HG02885 (cell line): ENCODE data around the gene MAPK8IP3.

Experiments used
- ATAC-seq: cut with Tn5 transposase; IDR thresholded peaks from one replicate; pipeline ENCODE4 v1.9.1; 2021; ENCODE audit warnings: mild to moderate bottlenecking; ENCODE audit not compliant: unreplicated experiment, poor library complexity

Gene MAPK8IP3

DNA sequence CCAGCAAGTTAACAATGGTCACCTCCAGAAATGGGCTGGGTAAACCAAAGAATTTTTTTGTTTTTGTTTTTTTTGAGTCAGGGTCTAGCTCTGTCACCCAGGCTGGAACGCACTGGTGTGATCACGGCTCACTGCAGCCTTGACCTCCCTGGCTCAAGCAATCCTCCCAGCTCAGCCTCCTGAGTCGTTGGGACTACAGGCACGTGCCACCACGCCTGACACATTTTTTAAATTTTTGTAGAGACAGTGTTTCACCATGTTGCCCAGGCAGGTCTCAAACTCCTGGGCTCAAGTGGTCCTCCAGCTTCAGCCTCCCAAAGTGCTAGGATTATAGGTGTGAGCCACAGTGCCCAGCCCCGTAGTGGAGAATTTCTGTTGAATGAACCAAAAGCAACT is 74.7 kb downstream of the MAPK8IP3 start:
- no peak for ATAC-seq

DNA sequence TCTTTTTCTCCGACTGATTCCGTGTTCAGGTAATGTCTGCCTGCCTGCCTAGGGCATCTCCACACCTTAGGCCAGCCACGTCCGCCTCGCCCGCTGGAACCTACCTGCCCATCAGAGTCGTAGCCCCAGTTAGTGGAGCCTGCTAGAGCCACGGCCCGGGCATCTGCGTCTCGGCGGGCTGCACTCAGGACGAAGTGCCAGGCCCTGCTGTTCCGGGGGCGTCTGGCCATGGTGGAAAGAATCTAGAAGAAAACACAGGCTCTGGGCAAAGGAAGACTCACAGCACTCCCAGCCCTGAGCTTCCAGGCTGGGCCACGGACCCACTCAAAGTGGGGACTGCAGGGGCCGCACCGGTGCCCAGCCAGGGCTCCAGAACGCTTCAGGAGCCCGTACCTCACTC is 75.3 kb downstream of the MAPK8IP3 start:
- no peak for ATAC-seq

DNA sequence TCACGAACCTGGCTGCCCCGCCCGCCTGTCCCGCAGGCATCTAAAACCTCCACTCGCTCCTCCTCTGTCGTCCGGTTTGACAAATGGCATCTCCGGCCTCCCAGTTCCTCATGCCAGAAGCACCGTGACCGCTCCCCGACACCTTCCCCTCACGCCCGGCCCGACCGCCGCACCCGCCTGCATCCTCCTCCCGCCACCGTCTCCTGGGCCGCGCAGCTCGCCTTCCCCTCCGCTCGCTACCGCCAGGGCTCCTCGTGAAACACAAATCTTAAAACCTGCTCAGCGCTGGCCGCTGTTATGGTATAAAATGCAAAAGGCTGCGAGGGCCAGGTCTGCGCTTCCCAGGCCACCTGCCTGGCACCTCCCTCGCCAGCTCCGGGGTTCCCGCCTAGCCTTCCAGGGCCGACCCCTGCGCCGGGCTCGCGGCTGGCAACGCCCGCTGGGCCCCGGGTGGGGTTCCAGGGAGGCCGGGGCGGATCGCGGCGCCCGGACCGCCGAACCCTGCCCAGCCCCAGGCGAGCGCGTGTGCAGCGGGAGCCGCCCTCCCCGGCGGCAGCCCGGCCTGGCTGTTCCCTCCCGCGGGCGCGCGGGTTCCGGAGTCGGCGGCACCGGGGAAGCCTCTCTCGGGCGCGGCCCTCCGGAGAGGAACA is 75.9 kb downstream of the MAPK8IP3 start:
- no peak for ATAC-seq

DNA sequence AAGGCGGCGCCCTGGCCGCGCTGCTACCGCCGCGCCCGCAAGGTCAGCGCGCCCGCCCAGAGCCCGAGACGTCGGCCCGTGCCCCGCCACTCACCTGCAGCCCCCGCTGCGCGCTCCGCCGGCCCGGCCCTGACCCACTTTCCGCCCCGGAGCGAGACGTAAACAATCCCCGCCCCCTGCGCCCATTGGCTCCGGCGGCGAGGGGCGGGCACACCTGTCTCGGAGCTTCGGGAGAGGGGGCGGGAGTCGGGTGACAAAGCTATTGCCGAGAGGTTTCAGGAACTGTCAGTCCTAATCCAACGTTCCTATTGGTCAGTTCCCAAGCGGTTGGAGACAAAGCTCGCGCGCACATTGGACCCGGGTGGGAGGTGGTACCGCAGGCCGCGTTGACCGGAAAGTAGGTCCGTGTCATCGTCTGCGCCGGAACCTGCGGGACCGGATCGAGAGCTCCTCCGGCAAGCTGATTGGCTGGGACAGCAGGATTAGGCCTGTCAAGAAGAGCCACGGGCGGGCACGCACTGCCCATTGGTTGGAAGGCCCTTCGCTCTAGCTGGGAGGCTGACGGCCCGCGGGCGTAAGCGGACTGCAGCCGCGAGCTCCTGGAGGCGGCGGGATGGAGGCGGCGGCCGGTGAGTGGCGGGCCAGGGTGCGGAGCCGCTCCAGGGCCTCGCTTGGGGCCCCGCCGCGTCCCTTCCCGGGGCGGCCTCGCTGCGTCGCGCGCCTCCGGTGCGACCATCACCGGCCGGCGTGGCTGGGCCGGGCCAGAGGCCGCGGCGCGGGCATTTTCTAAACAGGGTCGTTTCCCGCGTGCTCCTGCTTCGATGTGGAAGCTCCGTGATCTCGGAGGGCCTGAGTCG is 76.6 kb downstream of the MAPK8IP3 start, which contains the start of the genes NUBP2 and SPSB3:
TSS of gene NUBP2 (plus strand) at position 553 of the 857 bp plus-strand sequence. CDS start at position 614, 61 bp downstream.
TSS of gene SPSB3 (minus strand) at position 164 of the 857 bp plus-strand sequence. CDS start 1,088 bp downstream, outside the sequence.
- ATAC-seq, result peak; percentile 84

DNA sequence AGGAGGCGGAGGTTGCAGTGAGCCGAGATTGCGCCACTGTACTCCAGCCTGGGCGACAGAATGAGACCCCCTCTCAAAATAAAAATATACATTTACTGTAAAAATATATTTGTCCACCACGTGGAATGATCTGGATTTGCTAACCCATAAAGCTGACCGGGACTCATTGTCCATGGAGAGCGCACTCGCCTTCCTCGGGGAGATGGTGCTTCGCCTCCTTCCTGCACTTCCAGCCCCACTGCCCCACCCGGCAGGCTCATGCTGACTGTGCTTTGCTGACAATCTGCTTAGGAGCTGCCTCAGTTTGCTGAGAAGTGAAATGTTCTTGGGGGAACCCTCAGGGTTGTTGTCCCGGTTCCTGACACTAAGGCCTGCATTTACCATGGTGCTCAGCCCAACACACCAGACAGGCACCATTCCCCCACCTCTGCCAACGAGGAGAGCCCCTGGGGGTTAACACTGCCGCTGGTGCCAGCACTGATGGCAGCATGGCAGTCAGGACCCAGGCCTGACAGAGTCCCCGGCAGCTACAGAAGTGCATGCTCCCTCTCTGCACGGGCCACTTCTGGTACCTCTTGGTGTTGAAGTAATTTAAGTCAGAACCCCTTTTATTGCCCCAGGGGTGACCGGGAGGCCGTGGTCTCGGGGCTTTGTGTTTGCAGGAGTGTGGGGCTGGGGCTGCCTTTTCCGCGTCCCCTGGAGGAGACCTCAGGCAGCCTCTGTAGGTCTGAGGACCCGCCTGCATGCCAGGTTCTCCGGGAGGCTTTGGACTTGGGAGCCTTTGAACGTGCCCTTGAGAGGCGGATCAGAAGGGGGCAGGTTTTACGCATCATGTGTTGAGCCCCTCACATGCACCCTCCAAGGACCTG is 79.2 kb downstream of the MAPK8IP3 start:
- ATAC-seq, result no peak

DNA sequence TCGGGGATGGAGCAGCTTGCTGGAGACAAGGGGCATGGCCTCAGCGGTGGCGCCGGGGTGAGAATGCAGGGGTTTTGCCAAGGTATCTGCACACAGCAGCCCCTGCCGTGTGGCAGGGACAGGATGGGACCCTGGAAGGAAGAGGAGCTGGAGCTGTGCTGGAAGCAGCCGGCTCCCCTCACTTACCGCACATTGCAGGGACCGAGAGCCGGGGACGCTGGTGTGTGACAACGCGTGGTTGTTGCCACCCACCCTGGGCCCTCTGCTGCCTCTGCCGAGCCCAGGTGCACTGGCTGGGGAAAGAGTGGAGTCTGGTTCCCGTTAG is 79.8 kb downstream of the MAPK8IP3 start:
- ATAC-seq, result no peak

DNA sequence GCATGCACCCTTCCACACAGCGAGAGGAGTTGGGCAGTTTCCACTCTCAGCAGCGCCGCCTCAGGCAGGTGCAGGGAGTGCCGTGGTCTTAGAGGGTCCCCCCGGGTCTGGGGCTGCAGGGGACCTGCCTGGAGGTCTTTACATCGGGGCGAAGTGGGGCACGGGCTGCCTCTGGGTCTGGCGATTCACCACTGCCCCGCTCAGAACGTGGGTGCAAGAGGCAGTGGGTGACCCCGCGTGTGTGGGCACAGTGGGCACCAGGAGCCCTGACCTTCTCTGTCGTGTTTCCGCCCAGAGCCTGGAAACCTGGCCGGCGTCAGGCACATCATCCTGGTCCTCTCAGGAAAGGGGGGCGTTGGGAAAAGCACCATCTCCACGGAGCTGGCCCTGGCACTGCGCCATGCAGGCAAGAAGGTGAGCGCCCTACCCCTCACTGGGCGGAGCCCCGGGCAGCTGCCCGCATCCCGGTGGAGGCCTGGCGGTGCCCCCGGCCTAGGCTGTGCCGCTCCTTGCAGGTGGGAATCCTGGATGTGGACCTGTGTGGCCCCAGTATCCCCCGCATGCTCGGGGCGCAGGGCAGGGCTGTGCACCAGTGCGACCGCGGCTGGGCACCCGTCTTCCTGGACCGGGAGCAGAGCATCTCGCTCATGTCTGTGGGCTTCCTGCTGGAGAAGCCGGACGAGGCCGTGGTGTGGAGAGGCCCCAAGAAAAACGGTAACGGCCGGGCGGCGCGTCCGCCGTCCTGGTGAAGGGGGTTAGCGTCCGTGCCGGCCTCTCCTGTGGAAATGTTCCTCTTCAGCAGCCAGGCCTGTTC is 80.5 kb downstream of the MAPK8IP3 start:
- no peak for ATAC-seq

DNA sequence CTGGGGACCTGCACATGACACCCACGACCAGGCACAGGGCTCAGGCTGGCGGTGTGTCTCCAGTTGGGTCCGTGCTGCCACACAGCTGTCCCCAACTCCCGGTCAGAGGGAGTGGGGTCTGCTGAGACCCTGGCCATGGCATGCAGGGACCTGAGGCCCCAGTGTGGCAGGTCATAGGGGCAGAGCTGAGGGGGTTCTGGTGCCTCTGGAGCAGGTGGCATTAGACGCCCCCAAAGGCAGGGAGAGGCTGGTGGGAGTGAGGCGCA is 81.0 kb downstream of the MAPK8IP3 start:
- no peak for ATAC-seq

DNA sequence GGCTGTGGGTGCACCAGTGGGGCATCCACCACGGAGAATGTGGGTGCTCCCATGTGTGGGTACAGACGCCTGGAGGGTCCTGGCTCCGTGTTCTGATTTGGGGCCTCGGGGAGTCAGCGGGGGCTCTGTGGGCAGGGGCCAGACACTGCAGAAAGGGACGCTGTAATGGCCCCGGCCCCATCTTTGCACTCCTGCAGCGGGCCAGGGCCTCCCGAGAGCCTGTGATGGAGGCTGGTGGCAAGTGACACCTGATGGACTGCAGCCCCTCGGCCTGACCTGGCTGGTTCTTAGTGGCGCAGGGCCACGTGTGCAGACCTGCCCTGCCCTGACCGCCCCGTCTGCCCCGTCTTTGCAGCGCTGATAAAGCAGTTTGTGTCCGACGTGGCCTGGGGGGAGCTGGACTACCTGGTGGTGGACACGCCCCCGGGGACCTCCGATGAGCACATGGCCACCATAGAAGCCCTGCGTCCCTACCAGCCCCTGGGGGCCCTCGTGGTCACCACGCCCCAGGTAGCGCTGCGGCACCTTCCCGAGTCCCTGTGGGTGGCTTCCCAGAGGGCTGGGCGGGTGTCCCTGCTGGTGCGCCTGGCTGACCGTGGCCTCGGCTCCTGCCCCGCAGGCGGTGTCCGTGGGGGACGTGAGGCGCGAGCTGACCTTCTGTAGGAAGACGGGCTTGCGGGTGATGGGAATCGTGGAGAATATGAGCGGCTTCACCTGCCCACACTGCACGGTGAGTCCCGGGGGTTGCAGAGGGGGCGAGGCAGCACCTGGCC is 81.5 kb downstream of the MAPK8IP3 start:
- no peak for ATAC-seq

DNA sequence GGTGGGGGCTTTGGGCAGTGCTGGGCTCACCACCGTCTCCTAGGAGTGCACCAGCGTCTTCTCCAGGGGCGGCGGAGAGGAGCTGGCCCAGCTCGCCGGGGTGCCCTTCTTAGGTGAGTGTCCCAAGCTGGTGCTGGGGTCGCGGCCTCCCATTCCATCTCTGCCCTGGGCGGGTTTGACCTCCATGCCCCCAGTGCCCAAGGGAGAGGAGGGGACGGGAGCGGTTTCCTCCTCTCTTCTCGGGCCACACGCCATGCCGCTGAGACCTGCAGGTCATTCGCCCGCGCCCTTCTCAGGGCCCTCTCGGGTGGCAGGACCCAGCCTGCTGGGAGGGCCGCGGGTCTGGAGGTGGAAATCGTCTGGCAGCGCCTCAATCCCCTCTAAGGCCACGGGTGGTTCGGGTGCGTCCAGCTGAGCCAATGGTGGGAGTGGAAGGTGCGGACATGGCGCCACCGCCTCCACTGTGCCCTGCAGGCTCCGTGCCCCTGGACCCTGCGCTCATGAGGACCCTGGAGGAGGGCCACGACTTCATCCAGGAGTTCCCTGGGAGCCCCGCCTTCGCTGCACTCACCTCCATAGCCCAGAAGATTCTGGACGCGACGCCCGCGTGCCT is 82.2 kb downstream of the MAPK8IP3 start:
- no peak for ATAC-seq

DNA sequence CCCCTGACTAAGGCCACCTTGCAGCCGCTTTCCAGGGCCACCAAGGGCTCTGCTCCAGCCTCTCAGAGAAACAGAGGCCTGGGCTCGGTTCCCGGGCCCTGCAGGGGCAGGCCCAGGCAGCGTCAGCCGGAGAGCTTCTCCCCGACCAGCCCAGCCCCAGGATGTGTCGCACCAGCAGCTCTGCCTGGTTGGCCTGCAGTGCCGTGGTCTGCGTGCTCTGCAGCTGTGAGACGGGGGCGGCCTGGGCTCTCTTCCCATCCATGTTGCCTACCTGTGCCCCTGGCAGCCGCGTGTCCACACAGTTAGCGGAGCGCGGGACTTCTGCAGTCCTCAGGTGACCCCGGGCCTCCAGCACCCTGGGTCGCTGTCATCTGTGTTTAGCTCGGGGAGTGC is 82.7 kb downstream of the MAPK8IP3 start:
- no peak for ATAC-seq

DNA sequence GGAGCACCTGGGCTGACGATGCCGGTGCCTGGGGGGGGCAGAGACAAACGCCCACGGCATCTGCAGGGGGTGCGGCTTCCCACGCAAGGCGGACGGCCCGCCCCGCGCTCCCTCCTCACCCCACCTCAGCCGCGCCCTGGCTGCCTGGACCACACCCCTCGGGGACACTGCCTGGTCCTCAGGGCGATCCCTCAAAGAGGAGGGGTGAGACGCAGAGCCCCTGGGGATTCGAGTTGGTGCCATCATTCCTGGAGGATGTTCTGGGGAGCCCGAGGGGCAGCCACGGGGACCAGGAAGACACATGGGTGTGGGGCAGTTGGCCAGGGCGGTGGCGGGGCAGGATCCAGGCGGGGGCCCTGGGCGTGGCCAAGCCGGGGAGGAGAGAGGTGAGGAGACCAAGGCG is 83.6 kb downstream of the MAPK8IP3 start:
- no peak for ATAC-seq

DNA sequence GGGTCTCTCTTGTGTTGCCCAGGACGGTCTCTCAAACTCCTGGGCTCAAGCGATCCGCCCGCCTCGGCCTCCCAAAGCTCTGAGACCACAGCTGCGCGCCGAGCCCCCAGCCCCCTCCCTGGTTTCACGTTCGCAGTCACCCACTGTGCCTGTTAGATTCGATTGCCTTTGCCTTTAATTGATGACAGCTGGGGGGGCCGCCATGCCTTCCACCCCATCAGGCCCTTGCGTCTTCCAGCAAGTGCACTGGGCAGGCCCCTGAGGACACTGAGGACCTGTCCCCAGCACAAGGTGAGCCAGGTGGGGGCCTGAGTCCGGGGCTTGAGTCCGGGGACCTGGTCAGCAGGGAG is 84.2 kb downstream of the MAPK8IP3 start:
- ATAC-seq, result no peak

DNA sequence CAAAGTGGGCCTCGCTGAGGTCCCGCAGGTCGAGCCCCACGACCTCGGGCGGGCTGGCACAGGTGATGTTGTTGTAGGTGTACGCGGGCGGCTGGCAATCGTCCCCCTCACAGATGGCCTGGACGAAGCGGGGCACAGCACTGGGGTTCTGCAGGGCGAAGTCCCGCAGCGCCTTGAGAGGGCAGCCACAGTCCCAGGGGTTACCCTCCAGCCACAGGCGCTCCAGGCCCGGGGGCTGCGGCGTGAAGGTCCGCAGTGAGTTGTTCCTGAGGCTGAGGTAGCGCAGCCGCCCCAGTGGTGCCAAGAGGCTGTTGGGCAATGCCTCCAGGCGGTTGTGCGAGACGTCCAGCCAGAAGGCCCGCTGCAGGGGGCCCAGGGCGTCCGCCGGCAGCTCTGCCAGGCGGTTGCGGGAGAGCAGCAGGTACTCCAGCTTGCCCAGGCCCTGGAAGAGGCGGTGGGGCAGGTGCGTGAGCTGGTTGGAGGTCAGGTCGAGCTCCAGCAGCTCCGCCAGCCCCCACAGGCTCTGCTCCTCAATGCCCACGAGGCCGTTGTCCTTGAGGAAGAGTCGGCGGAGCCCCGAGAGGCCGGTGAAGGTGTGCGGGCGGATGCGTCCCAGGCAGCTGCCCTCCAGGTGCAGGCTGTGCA is 84.7 kb downstream of the MAPK8IP3 start:
- no peak for ATAC-seq

DNA sequence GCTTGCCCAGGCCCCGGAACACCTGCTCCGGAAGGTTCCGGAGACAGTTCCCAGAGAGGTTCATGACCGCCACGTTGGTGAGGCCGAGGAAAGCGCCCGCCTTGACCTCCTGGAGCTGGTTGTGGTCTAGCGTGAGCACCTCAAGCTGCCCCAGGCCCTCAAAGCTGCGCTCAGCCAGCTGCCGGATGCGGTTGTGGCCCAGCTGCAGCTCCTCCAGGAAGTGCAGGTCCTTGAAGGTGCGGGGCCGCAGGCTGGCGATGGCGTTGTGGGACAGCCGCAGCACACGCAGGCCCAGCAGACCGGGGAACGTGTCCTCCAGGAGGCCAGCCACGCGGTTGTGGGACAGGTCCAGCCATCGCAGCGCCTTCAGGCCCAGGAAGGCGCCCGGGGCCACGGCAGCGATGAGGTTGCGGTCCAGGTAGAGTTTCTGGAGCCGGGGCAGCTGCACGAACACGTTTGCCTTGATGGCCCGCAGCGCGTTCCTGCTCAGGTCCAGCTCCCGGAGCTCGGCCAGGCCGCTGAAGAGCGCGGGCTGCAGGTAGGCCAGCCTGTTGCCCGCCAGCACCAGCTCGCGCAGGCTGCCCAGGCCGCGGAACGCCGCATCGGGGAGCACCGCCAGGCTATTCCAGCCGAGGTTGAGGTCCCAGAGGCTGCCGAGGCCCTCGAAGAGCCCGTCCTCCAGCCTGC is 85.4 kb downstream of the MAPK8IP3 start:
- ATAC-seq, result no peak

DNA sequence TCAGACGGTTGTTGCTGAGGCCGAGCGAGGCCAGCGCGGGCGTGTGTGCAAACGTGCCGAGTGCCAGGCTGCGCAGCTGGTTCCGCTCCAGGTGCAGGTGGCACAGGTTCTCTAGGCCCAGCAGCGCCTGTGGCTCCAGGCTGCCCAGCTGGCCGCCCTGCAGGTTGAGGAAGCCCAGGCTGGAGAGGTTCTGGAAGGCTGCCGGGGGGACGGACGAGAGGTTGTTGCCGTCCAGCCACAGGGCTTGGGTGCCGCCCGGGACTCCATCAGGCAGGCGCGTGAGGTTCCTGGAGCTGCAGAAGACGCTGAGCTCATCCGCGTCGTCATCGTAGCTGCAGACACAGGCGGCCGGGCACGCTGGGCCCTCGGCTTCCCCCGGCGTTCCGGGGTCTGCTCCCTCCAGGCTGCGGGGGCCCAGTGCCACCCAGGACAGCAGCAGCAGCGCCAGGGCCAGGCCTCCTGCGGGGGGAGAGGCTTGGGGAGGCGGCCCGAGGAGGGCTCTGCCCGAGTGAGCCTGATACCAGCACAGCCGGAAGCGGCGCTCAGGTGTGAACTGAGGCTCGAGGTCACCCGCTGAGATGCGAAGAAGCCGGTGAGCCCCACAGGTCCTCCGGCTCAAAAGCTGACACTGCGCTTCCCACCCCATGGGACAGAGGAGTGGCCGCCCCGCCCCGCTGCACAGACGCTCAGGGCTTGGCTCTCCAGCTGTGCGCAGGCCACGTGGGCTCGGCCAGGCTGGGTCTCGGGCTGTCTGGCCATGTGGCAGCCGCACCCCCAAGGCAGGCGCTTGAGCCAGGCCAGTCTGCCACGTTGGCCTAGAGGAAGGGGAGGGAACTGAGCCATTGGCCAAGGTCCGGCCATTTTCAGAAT is 86.2 kb downstream of the MAPK8IP3 start:
- no peak for ATAC-seq

DNA sequence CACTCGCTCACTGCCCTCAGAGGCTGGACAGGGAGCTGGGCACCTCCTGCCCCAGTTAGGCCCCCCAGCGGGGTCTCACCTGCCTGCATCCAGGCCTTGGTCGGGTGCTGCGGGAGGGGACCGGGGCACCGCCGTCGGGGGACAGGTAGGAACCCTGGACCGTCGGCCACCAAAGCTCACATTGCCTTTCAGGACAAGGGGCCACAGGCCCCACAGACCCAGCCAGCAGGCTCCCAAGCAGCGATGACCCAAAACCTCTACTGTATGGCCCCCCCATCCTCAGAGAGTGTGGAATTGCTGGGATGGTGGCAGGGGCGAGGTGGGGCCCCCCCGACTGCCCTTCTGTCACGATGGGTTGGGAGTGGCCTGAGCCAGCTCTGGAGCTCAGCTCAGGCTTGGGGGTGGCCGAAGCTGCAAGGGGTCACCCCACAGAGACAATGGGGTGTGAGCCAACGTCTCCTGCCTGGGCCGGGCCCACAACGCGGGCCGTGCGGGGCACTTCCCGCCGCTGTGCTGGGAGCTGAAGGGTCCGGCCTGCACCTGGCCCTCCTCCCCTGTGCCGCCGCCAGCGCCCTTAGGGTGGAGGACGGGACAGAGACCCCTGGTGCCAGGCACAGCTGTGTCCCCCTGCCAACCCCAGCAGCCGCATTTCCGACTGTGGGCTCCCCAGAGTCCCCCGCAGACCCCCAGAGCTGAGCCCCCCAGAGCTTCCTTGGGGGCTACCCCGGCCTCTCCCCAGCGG is 87.0 kb downstream of the MAPK8IP3 start:
- no peak for ATAC-seq
